Bronchial epithelial cell (primary cell): ENCODE data around the gene TEX2. TPM values are rescaled to one million over a fixed set of nuclear protein-coding genes. Genes with fewer than 3 reads are reported as not detected.

Experiments
- DNase-seq: peaks from one replicate; pipeline ENCODE4 v3.0.0-alpha.2; 2010; ENCODE audit warnings: low read depth
- FAIRE-seq: peaks from 2 replicates; lab custom pipeline; 2011; peaks lifted over from hg19 to GRCh38; lab: Jason Lieb, UNC
- H3K27me3 ChIP-seq: 2 replicates; pipeline ENCODE4 v1.5.1; 2011; ENCODE audit warnings: low read length; ENCODE audit not compliant: control insufficient read depth, insufficient read depth
- H3K36me3 ChIP-seq: 2 replicates; pipeline ENCODE4 v1.5.1; 2011; ENCODE audit warnings: low read length; ENCODE audit not compliant: control insufficient read depth, insufficient read depth
- H3K4me3 ChIP-seq: 2 replicates; pipeline ENCODE4 v1.5.1; 2011; ENCODE audit warnings: mild to moderate bottlenecking, low read depth, low read length, control low read depth
- total RNA-seq: library from RNA; depleted of rRNA; stranded (reverse); fragments of >200 nt; gene quantifications from 2 replicates; pipeline ENCODE4 v1.2.1, GENCODE V29; 2014
- TF ChIP-seq, protein P1 (sequence below): IDR thresholded peaks from 2 replicates; pipeline ENCODE4 v1.5.1; 2011; ENCODE audit warnings: mild to moderate bottlenecking, moderate library complexity, low read length, control low read depth, inconsistent platforms; ENCODE audit not compliant: insufficient read depth, severe bottlenecking

The TEX2 gene
- total RNA-seq, 1 donor from 2014 or later = 14.7 TPM

DNA sequence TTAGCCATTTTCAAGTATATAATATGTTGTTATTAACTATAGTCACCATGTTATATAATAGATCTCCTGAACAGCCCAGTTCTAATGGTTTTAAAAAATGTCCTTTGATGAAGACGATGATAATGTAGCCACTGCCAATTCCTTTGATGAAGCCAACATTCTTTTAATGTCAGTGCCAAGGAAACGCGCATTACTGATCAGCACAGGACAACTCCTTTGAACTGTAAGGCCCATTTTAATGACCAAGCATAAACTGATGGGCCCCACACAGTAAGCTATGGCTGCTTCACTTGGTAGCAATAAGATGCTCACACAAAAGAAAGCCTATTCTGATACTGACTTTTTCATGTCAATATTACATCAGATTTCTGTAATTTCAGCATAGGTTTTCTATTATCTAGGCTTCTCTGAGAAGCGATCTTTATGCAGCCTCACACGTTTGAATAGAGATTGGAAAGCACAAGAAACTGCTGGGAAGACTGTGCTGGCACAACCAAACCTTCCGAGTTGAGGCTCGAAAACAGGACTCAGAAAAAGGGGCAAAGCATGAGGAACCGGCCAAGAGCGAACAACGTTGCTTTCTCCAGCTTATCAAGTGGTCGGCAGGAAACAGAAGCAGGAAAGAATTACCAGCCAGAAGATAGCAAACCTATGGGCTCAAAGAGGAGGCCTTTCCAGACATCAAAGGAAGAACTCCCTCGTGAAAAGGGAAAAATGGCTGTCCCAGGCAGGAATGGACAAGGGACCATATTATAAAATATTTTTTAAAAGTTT is 152.5 kb downstream of the TEX2 start:
- Histone ChIP-seq H3K27me3 (no peaks in the 10 kb centered on the region), H3K4me3 (no peak overlapping the region), H3K36me3 (peaks cover 1% of the 10 kb centered on the region)
- TF ChIP-seq, protein P1, sequence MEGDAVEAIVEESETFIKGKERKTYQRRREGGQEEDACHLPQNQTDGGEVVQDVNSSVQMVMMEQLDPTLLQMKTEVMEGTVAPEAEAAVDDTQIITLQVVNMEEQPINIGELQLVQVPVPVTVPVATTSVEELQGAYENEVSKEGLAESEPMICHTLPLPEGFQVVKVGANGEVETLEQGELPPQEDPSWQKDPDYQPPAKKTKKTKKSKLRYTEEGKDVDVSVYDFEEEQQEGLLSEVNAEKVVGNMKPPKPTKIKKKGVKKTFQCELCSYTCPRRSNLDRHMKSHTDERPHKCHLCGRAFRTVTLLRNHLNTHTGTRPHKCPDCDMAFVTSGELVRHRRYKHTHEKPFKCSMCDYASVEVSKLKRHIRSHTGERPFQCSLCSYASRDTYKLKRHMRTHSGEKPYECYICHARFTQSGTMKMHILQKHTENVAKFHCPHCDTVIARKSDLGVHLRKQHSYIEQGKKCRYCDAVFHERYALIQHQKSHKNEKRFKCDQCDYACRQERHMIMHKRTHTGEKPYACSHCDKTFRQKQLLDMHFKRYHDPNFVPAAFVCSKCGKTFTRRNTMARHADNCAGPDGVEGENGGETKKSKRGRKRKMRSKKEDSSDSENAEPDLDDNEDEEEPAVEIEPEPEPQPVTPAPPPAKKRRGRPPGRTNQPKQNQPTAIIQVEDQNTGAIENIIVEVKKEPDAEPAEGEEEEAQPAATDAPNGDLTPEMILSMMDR = no peak
- DNase-seq = no peak
- no peak for FAIRE-seq

DNA sequence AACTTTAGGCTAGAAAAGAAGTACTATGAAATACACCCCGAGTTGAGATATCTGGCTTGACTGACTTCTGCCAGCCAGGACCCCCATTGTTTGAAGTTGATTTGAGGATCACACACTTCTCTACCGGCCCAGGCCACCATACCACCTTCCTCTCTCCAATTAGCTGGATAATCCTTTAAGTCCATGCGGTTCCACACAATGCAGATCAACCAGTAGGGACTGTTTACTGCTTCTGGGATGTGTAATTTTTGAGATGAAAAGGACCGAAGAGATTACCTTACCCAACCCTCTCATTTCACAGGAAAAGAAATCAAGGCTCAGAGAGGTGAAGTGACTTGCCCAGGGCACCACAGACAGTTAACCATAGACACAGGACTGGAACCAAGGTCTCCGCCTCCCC is 153.7 kb downstream of the TEX2 start:
- Histone ChIP-seq H3K27me3 (no peaks in the 10 kb centered on the region), H3K36me3 (peaks cover 1% of the 10 kb centered on the region), H3K4me3 (no peak overlapping the region)
- TF ChIP-seq, protein P1 = no peak
- no peak for FAIRE-seq
- no peak for DNase-seq

DNA sequence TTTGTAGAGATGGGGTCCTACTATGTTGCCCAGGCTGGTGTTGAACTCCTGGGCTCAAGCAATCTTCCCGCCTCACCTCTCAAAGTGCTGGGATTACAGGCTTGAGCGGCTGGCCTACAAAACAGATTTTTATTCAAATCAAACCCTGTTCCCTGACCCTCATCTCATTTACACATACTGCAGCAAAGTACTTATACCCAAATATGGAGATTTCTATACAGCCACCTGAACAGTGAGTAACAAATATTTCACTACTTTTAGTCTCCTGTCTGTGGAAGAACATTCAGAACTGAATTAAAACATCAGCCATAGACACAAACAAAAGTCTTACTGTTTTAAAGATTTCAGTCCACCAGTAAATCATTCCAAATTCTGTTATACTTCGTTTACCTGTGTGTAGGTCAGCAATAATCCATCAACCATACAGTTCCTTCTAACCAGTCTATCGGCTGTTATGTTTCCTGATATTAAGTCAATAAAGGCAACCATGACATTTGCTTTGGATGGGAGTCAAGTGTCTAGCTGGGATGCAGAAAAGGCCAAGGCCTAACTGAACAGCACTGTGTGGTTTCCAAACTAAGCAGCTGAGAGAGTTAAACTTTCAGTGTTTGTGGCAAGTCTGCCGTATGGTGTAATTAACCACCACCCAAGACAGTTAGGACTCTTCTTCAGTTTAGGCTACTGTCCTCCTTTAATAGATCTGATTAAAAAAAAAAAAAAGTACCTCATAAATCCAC is 155.4 kb downstream of the TEX2 start:
- FAIRE-seq (no peak), DNase-seq (no peak)
- H3K27me3 ChIP-seq = no peaks in the 10 kb centered on the region
- TF ChIP-seq, protein P1 = no peak
- H3K36me3 ChIP-seq = peaks cover 3% of the 10 kb centered on the region
- no peak overlapping the region for H3K4me3 ChIP-seq

DNA sequence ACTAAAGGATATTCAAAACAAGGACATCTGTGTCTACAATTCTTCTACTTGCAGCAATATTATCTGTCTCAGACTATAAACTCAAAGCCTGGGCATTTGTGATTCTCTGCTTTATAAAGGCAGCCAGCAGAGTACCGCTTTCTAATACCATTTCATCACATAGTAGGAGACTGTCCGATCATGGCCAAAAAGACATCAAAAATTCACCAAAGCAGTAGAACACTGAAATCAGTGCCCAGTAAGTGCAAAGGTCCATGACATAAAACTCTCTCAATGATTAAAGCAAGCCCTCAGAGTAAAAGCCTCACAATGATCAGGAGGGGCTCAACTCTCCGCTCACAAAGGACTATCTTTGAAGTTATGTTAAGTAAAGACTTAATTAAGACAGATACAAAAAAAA is 156.1 kb downstream of the TEX2 start:
- Histone ChIP-seq H3K4me3 (no peak overlapping the region), H3K36me3 (peaks cover 2% of the 10 kb centered on the region), H3K27me3 (no peaks in the 10 kb centered on the region)
- DNase-seq = no peak
- TF ChIP-seq, protein P1 = no peak
- FAIRE-seq = no peak

DNA sequence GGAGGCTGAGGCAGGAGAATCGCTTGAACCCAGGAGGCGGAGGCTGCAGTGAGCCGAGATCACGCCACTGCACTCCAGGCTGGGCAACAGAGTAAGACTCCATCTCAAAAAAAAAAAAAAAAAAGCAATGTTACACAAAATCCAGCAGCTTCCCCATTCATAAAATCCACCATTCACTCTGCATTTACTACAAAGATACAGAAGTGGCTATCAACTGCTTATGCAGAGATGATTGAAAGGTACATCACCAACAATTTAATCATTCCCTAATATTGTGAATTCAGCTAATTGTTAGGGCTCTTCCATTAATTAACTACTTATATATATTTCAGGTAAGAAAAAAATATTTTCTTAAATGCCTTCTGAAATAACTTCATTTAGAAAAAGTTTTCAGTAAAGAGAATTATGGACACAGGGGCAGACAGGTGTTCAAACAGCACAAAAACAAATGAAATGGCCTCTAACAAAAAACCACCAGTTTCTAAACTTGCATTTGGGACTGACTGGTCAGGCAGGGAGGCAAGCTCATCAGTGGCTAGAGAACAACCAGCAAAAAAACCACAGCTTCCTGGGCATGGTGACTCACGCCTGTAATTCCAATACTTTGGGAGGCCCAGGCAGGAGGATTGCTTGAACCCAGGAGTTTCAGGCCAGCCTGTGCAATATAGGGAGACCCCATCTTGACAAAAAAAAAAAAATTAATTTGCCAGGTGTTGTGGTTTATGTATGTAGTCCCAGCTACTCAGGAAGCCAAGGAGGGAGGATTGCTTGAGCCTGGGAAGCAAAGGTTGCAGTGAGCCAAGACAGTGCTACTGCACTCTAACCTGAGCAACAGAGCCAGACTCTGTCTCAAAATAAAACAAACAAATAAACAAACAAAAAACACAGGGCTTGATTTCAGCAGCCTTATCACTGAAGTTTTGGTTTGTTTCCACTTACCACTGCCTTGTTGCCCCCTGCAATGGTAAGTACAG is 159.4 kb downstream of the TEX2 start:
- TF ChIP-seq, protein P1 = no peak
- DNase-seq (no peak), FAIRE-seq (no peak)
- Histone ChIP-seq H3K4me3 (no peak overlapping the region), H3K27me3 (no peaks in the 10 kb centered on the region), H3K36me3 (peaks cover 2% of the 10 kb centered on the region)
